Spinal cord (tissue), 10 donors: ENCODE measurements around the gene MECR. TPM values are rescaled to one million over a fixed set of nuclear protein-coding genes. Genes with fewer than 3 reads are reported as not detected.
A peak's percentile ranks its signal among the peaks of the same experiment; 100 is the strongest.

Experiments used
- DNase-seq, 6 donors: peaks; one replicate each; pipeline versions ENCODE4 v3.0.0 to v3.0.0-alpha.2; 2013 to 2015; ENCODE audit warnings: low spot score in 6 of 6, low read depth in 4 of 6
- H3K27ac ChIP-seq: one replicate; pipeline ENCODE4 v1.5.1; 2013; ENCODE audit warnings: low read depth, low read length, control low read depth
- H3K27me3 ChIP-seq: one replicate; pipeline ENCODE4 v1.6.1; 2013; ENCODE audit warnings: low read length; ENCODE audit not compliant: control insufficient read depth, insufficient read depth
- H3K36me3 ChIP-seq: one replicate; pipeline ENCODE4 v1.6.1; 2013; ENCODE audit warnings: low read length; ENCODE audit not compliant: control insufficient read depth, insufficient read depth
- H3K4me1 ChIP-seq: one replicate; pipeline ENCODE4 v1.6.1; 2013; ENCODE audit warnings: low read length; ENCODE audit not compliant: control insufficient read depth, insufficient read depth
- H3K4me3 ChIP-seq: one replicate; pipeline ENCODE4 v1.5.1; 2013; ENCODE audit warnings: low read depth, low read length, control low read depth
- H3K9me3 ChIP-seq: one replicate; pipeline ENCODE4 v1.6.1; 2013; ENCODE audit warnings: low read length; ENCODE audit not compliant: control insufficient read depth, insufficient read depth
- WGBS: methylation state at CpG from one replicate; pipeline ENCODE4 v1.1.5; 2013; ENCODE audit warnings: missing lambda C conversion rate; ENCODE audit not compliant: insufficient coverage; 5-methylcytosine and 5-hydroxymethylcytosine counted together
- long read RNA-seq, 4 donors: transcript quantifications; one replicate each; lab custom pipeline, GENCODE V29; 2026
- polyA plus RNA-seq, 2 donors: library from polyadenylated mRNA; unstranded; fragments of 120-200 nt; gene quantifications; one replicate each; pipeline ENCODE4 v1.2.1, GENCODE V29; 2013; ENCODE audit not compliant: insufficient read length in 2 of 2
- total RNA-seq, 2 donors: library from RNA; depleted of rRNA in 1 of 2; stranded (reverse); fragments of 120-200 nt in 1 of 2; fragments of >200 nt in 1 of 2; gene quantifications; one replicate each; pipeline versions ENCODE4 v1.2.3 to v1.2.4, GENCODE V29; 2013 to 2014
- donor health status: healthy.

MECR gene
- total RNA-seq (10 to 100 TPM; 22.5 to 29.4 TPM), polyA plus RNA-seq (10 to 100 TPM; 35.2 to 43.0 TPM)
- long read RNA-seq, donor 1, transcript MECR-201 (10 exons, 1,353 nt): major isoform, 11 of 14 reads
- long read RNA-seq, donor 1, partial matches to known transcripts: 0 of 14 reads
- long read RNA-seq, donor 1, other reads (novel, unspliced or antisense): 0 of 14 reads
- long read RNA-seq, donor 2, partial matches to known transcripts: 0 of 6 reads
- long read RNA-seq, donor 2, other reads (novel, unspliced or antisense): 0 of 6 reads
- long read RNA-seq, donor 3, transcript MECR-201 (10 exons, 1,353 nt): major isoform, 6 of 9 reads
- long read RNA-seq, donor 3, partial matches to known transcripts: 0 of 9 reads
- long read RNA-seq, donor 3, other reads (novel, unspliced or antisense): 0 of 9 reads
- long read RNA-seq, donor 4, transcript MECR-201 (10 exons, 1,353 nt): major isoform, 6 of 9 reads
- long read RNA-seq, donor 4, partial matches to known transcripts: 0 of 9 reads
- long read RNA-seq, donor 4, other reads (novel, unspliced or antisense): 0 of 9 reads

- no peaks in the 10 kb centered on the region for H3K9me3 ChIP-seq
- no peaks in the 10 kb centered on the region for H3K36me3 ChIP-seq
- no peak within 1 kb of the TSS for H3K27ac ChIP-seq
- no peaks in the 10 kb centered on the region for H3K4me1 ChIP-seq
- under 1% methylated on average over 43 of the region's 52 CpGs for WGBS
- peak; percentile 82 to 97 (median 88) for DNase-seq
- H3K27me3 ChIP-seq: peaks cover 6% of the 10 kb centered on the region
- peak within 1 kb of the TSS; percentile 71 for H3K4me3 ChIP-seq
Observed at GRCh38 chr1:29230553-29231378, at the start of gene MECR. TSS of gene MECR (minus strand) at chr1:29230934. CDS start at chr1:29230906, 28 bp downstream.

- no peak for DNase-seq
- H3K27me3 ChIP-seq: no peaks in the 10 kb centered on the region
- 97% methylated on average over 9 of the region's 11 CpGs for WGBS
Observed at GRCh38 chr1:29279951-29280391, 49.2 kb upstream of the MECR start.

GRCh38 chr1:29279406-29279805 lies 48.7 kb upstream of the MECR start:
- WGBS: 95% methylated on average over 13 of the region's 13 CpGs
- H3K9me3 ChIP-seq: no peaks in the 10 kb centered on the region
- no peak overlapping the region for H3K4me3 ChIP-seq
- H3K36me3 ChIP-seq: peaks cover 38% of the 10 kb centered on the region
- H3K27ac ChIP-seq: no peak overlapping the region
- no peaks in the 10 kb centered on the region for H3K27me3 ChIP-seq
- DNase-seq: no peak
- peaks cover 5% of the 10 kb centered on the region for H3K4me1 ChIP-seq

More at GRCh38 chr1:29279951-29280391, 49.2 kb upstream of the MECR start:
- H3K4me1 ChIP-seq: peaks cover 5% of the 10 kb centered on the region
- no peak overlapping the region for H3K27ac ChIP-seq
- H3K9me3 ChIP-seq: no peaks in the 10 kb centered on the region
- peaks cover 42% of the 10 kb centered on the region for H3K36me3 ChIP-seq
- H3K4me3 ChIP-seq: no peak overlapping the region

- no peak overlapping the region for H3K27ac ChIP-seq
- 38% methylated on average over 3 of the region's 3 CpGs for WGBS
- no peak overlapping the region for H3K4me3 ChIP-seq
- DNase-seq: peak in 1 of 6 donors; percentile 70
- no peaks in the 10 kb centered on the region for H3K9me3 ChIP-seq
- H3K4me1 ChIP-seq: peaks cover under 1% of the 10 kb centered on the region
- peaks cover 31% of the 10 kb centered on the region for H3K36me3 ChIP-seq
- H3K27me3 ChIP-seq: no peaks in the 10 kb centered on the region
Observed at GRCh38 chr1:29278124-29278523, 47.4 kb upstream of the MECR start.

GRCh38 chr1:29275435-29275834 lies 44.7 kb upstream of the MECR start:
- Histone ChIP-seq H3K27me3 (peaks cover 2% of the 10 kb centered on the region), H3K9me3 (no peaks in the 10 kb centered on the region), H3K4me3 (no peak overlapping the region), H3K27ac (no peak overlapping the region), H3K36me3 (peaks cover 18% of the 10 kb centered on the region), H3K4me1 (peaks cover 7% of the 10 kb centered on the region)
- WGBS: 90% methylated on average over 12 of the region's 14 CpGs
- no peak for DNase-seq

- no peak for DNase-seq
- peaks cover 2% of the 10 kb centered on the region for H3K27me3 ChIP-seq
- H3K36me3 ChIP-seq: peaks cover 5% of the 10 kb centered on the region
- WGBS: 44% methylated on average over 2 of the region's 6 CpGs
- peak overlapping the region; percentile 57 for H3K27ac ChIP-seq
- H3K4me3 ChIP-seq: no peak overlapping the region
- H3K4me1 ChIP-seq: peaks cover 17% of the 10 kb centered on the region
- no peaks in the 10 kb centered on the region for H3K9me3 ChIP-seq
Observed at GRCh38 chr1:29272147-29272907, 41.6 kb upstream of the MECR start.

GRCh38 chr1:29271724-29272123 lies 41.0 kb upstream of the MECR start:
- peaks cover 2% of the 10 kb centered on the region for H3K27me3 ChIP-seq
- peaks cover 17% of the 10 kb centered on the region for H3K4me1 ChIP-seq
- peaks cover 5% of the 10 kb centered on the region for H3K36me3 ChIP-seq
- peak overlapping the region; percentile 57 for H3K27ac ChIP-seq
- no peak overlapping the region for H3K4me3 ChIP-seq
- 34% methylated on average over 7 of the region's 7 CpGs for WGBS
- no peaks in the 10 kb centered on the region for H3K9me3 ChIP-seq
- peak in 1 of 6 donors; percentile 89 for DNase-seq

GRCh38 chr1:29270929-29271521 lies 40.3 kb upstream of the MECR start:
- Histone ChIP-seq H3K9me3 (no peaks in the 10 kb centered on the region), H3K27ac (no peak overlapping the region), H3K4me1 (peaks cover 17% of the 10 kb centered on the region), H3K27me3 (peaks cover 2% of the 10 kb centered on the region), H3K36me3 (peaks cover 5% of the 10 kb centered on the region), H3K4me3 (no peak overlapping the region)
- no CpG with 5 or more reads among the region's 3 CpGs for WGBS
- DNase-seq: peak in 1 of 6 donors; percentile 40
